HG02610 (cell line): ENCODE results near the gene ANKAR.
"Not testable (repeated sequence)": the region's sequence is repeated elsewhere in the genome, so short reads cannot be mapped to it uniquely, and the experiment has no call there.

Experiments used
- ATAC-seq: cut with Tn5 transposase; IDR thresholded peaks from one replicate; pipeline ENCODE4 v1.9.1; 2021; ENCODE audit warnings: mild to moderate bottlenecking, moderate library complexity; ENCODE audit not compliant: unreplicated experiment

ANKAR gene

DNA sequence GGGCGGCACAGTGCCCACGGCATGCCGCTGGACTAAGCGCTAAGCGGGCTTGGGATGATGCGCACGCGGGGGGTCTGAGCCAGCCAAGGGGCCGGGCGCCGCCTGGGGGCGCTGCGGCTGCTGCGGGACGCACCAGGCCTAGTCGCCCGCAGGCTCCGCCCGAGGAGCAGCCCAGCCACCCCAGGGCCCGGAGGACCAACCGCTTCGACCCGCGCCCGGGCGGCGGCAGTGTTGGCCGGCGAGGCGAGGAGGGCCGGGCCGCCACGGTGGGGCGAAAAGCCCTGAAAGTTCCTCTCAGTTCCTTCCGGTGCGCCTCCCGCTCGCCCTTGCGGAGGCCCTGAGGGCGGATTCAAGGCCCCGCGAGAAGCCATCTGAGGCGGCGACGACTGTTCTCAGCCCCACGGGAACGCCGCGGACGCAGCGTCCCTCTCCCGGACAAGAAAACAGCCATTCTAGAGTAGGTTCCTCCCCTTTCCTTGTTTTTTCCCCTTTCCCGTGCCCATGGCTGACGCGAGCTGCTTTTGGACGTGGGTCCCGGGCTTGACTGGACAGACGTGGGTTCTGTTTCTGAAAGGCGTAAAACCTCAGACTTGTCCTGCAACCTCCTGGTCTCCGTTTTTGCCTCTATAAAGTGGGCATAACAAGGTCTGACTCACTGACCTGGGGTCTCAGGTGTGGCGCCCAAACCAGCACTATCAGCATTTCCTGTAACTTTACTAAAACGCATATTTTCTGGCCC lies at the start of gene ANKAR:
Gene ANKAR (plus strand): TSS at position 297 of the 739 bp plus-strand sequence. CDS start 1,821 bp downstream, outside the sequence.
- peak; percentile 96 for ATAC-seq

- ATAC-seq = no peak
Observed at GRCh38 chr2:189625636-189626035, 48.8 kb upstream of the ANKAR start.

DNA sequence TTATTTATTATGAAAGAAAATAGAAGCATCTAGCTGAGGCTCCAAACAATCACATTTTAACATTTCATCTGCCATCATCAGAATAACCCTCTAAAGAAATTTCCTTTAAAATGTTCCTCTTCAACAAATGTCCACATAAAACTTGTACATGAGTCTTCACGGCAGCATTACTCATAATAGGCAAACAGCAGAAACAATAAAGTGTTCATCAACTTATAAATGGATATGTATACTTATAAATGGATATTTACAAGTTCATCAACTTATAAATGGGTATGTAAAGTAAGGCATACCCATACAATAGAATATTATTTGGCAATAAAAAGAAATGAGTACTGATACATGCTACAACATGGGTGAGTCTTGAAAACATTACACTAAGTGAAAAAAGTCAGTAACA lies 46.7 kb upstream of the ANKAR start:
- ATAC-seq = no peak

DNA sequence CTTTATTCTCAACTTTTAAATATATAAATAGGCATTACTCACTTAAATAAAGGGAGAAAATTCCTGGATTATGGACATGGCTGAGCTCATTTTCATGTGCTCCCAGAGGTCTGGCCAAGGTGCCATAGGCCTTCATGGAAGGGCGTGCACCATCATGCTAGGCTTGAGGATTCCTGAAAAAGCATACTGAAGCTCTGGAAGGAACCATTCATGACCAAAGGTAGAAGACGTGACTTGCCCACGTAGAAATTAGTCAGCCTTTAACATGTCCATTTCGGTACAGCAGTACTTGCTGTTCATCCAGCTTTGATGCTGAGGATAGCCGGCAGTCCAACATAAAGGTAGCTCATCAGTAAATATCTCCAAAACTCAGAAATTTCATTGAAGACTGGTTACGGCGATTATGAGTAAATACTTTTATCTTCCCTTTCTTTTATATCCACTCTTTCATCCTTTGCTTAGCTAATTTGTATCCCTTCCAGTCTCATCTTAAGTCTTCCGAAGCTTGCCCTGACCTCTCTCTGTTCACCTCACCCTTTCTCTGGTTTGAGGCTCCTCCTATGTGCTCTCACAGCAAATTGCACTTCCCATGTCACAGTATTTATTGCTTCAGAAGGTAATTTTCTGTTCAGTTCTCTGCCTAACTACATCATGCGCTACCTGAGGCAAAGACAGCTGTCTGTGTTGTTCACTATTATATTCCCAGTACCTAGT lies 45.5 kb upstream of the ANKAR start:
- ATAC-seq = no peak

DNA sequence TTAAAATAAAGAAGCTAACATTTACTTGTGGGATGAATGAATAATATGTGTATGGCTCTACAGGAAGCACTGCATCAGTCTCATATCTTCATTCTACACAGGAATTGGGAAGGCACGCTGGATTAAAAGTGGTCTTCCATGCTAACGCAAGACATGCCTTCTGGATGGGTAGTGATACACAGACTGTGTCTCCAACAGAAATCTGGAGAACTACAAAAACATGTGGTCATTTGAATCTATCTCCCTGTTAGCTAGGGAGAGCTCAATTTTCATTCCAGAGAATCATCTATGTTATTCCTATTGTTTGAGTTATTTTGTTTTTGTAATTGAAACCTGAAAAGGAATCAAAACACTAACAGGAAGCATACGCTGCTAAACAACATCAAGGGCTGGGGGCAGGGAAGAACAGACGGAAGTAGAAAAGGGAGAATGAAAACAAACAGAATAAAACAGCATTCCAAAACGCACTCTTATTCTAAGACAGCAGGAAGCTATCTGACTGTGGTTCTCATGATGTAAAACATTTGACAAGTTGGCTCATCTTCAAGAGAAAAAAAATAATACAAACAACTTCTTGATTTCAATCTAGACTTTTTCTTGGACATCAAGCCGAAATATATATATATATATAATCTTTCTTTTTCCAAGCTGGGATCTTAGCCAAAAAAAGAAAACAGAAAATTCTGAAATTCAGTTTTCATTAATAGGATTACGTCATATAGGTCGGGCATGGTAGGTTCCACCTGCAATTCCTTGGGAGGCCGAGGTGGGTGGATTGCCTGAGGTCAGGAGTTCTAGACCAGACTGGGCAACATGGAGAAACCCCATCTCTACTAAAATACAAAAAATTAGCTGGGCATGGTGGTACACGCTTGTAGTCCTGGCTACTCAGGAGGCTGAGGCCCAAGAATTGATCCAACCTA lies 44.7 kb upstream of the ANKAR start:
- ATAC-seq = no peak

DNA sequence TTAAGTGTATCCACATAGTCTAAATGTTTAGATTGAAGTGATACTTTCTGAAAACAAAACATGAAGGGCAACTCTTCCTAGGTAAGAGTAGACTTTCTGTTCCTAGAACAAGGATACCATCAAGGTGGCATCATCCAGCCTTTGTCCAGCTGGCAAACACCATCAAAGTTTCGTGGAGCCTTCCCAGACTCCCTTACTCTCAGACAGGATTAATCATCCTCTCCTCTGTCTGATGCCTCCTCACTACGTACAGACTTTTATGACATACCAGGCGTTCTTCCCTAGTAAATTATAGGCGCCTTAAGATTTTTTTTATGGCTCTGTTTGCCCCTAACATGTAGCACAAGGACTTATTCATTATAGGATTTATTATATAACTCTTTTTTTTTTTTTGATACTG lies 42.6 kb upstream of the ANKAR start:
- no peak for ATAC-seq

GRCh38 chr2:189633392-189633811 lies 41.1 kb upstream of the ANKAR start:
- ATAC-seq = no peak

GRCh38 chr2:189635353-189635752 lies 39.1 kb upstream of the ANKAR start:
- no peak for ATAC-seq

DNA sequence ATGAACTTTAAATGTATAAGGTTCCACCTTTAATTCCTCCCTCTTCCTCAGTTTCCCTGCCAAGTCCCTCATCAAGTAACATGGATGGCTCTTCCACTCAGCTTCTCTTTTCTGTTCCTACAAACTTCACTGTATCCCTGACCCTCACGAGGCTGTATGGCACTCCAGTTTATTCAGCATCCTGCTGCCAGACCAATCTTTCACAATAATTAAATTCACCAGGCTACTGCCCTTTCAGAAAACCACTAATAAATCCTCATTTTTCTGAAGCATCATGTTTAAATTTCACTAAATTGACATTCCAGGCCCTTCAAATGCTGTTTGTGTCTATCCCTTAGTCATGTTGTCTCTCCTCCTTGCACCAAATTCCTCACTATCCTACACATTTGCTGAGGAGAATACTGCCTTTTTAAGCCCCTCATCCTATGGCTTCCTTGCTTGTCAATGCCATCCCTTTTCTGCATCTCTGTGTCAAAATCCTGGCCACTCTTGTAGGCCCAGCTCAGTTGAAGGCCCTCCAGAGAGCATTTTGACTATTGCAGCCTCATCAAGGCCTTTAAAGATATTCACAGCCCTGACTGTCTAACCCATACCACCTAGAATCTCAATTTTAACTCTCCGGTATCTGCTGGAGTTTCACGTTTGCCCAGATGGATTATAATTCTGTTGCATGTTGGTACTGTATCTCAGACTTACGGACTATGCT lies 36.0 kb upstream of the ANKAR start:
- ATAC-seq = no peak

- no peak for ATAC-seq
Observed at GRCh38 chr2:189639007-189639609, 35.4 kb upstream of the ANKAR start.

DNA sequence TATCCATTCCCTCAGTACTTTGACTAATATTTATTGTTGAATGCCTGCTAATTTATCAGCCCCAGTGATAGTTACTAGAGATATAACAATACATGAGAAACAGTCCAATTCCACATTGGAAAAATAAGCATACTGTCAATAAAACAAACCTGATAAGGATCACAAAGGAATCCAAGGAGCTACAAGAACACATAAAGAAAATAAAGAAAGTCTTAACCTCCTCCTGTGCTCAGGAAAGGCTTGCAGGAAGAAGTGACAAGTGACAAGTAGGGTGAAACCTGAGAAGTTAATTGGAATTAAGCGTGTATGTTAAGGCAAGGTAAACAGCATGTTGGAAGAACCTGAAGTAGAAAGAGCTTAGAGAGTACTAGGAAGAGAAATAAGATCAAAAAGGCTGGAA lies 33.5 kb upstream of the ANKAR start:
- ATAC-seq = no peak

DNA sequence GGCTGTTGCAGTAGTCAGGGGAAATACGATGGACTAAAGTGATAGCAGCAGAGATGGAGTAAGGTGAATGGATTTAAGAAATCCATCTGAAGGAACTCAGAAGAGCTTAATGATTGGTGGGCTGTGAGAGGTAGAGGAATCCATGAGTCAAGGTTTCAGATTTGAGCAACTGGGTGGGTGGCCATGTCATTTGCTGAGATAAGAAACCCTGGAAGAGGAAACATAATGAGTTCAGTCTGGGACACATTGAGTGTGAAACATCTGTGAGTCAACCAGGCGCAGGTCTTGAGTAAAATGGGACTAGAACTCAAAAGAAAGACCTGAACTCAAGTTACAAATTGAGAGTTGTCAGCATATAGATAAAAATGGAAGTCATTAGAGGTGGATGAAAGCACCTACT lies 32.9 kb upstream of the ANKAR start:
- peak; percentile 39 for ATAC-seq

DNA sequence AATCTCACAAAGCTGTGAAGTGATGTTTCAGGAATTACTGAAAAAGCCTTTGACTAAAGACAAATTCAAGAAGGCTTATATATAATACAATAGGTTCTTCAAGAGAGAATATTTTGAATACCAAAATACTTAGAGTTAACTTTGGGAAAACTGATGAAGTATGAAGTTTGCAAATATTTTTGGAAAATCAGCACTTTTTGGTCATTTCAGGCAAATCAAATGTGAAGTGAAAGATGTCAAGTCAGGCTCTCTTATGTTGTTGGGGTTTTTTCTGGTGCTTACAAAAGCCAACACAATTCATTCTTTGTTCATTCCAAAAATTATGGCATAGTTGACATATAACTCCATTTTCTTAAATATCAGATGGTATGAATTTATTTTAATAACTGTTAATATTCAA lies 27.9 kb upstream of the ANKAR start:
- ATAC-seq = no peak

- no peak for ATAC-seq
Observed at GRCh38 chr2:189648846-189649509, 25.5 kb upstream of the ANKAR start.

DNA sequence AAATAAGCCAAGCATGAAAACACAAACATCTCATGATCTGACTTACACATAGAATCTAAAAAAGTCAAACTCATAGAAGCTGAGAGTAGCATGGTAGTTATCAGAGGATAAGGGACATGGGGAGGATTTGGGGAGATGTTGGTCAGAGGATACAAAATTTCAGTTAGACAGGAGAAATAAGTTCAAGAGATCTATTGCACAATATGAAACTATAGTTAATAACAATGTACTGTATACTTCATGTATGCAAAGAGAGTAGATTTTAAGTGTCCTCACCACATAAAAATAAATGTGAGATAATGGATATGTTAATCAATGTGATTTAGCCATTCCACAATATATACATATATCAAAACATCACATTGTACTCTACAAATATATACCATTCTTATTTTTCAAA lies 23.2 kb upstream of the ANKAR start:
- no peak for ATAC-seq

DNA sequence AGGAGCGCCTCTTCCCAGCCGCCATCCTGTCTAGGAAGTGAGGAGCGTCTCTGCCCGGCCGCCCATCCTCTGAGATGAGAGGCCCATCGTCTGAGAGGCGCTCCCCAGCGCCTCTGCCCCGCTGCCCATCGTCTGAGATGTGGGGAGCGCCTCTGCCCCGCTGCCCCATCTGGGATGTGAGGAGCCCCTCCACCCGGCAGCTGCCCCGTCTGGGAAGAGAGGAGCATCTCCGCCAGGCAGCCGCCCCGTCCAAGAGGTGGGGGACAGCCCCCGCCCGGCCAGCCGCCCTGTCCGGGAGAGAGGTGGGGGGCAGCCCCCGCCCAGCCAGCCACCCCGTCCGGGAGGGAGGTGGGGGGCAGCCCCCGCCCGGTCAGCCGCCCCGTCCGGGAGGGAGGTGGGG lies 21.0 kb upstream of the ANKAR start:
- not testable (repeated sequence) for ATAC-seq

DNA sequence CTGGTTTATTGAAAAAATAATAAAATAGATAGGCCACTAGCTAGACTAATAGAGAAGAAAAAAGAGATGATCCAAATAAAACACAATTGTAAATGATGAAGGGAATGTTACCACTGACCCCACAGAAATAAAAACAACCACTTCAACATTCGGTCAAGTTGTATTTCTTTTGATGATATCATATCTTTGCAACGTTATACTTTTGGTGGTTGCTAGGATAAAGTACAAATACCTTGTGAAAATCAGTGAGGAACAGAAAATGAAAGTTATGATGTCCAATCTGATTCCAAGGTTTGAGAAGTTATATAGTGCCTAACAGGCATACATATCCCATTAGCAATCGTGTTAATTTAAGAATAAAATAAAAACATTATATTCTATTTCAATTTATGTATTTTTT lies 19.8 kb upstream of the ANKAR start:
- no peak for ATAC-seq

DNA sequence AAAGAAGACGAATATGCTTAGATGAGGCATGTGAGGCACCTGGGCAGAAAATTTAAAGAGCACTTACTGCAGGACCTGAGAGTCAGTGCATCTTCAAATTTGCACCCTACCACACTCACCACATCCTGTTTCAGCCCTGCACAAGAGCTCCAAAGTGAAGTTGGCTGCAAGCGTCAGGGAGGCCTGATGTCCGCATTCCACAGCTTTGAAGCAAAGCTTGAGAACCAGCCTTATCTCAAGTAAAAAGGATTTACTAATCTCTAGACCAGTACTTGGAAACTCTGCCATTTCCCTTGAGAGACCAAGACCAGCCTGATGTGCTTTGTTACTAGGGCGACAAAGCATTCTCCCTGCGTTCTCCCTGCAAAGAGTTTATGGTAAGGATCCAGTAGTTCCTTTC lies 16.6 kb upstream of the ANKAR start:
- peak; percentile 50 for ATAC-seq

- no peak for ATAC-seq
Observed at GRCh38 chr2:189658306-189659212, 15.9 kb upstream of the ANKAR start.
